SH-SY5Y (cell line): ENCODE data around the gene COL27A1.

Source experiments
- GATA2 ChIP-seq: IDR thresholded peaks from 2 replicates; pipeline ENCODE4 v1.6.1; 2011; ENCODE audit warnings: mild to moderate bottlenecking, low read depth, low read length
- GATA3 ChIP-seq: IDR thresholded peaks from 2 replicates; pipeline ENCODE4 v1.6.1; 2011; ENCODE audit warnings: low read depth, mild to moderate bottlenecking, low read length, moderate library complexity

Gene COL27A1

GRCh38 chr9:114278881-114279570 lies 123.7 kb downstream of the COL27A1 start:
- TF ChIP-seq GATA2 (no peak), GATA3 (no peak)

DNA sequence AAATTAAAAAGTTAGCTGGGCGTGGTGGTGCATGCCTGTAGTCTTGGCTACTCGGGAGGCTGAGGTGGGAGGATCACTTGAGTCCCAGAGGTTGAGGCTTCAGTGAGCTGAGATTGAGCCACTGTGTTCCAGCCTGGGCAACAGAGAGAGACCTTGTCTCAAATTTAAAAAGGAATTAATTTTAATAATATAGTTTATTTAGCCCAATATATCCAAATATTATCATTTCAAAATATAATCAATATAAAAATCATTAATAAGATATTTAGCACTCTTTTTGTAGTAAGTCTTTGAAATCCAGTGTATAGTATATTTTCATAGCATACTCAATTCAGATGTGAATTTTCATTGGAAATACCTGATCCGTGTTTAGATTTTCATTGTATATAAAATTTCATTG lies 124.4 kb downstream of the COL27A1 start:
- TF ChIP-seq GATA3 (no peak), GATA2 (no peak)

GRCh38 chr9:114280636-114281472 lies 125.5 kb downstream of the COL27A1 start:
- TF ChIP-seq GATA3 (no peak), GATA2 (no peak)

GRCh38 chr9:114281473-114282103 lies 126.3 kb downstream of the COL27A1 start:
- TF ChIP-seq GATA3 = no peak
- peak; percentile 75 for TF ChIP-seq GATA2

GRCh38 chr9:114282104-114282485 lies 126.8 kb downstream of the COL27A1 start:
- TF ChIP-seq GATA3 (no peak), GATA2 (no peak)

GRCh38 chr9:114282507-114282906 lies 127.2 kb downstream of the COL27A1 start:
- TF ChIP-seq GATA2 (no peak), GATA3 (no peak)

- TF ChIP-seq GATA3 (no peak), GATA2 (no peak)
Observed at GRCh38 chr9:114282926-114283325, 127.6 kb downstream of the COL27A1 start.

DNA sequence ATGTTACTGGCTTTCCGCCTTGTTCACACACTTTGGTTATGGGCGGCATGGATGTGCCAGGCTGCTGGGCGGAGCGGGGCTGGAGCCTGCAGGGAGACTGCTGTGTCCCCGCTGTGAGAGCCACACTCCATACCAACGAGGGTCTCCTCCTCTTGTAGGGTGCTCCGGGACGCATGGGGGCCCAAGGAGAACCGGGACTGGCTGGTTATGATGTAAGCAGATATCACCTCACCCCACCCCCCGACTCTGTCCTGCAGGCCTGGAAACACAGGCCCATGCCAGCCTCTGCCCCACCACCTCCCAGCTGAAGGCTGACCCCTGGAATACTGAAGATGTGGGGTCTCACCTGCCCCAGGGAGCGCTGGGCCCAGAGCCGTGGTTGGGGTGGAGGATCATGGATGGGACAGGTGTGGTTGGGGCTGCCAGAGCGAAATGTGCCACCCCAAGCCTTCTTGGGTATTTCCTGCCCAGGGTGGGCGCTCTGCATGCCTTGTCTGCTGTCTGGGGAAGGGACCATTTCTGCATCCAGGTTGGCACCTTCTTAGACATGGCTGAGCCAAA lies 128.3 kb downstream of the COL27A1 start:
- TF ChIP-seq GATA3 (no peak), GATA2 (no peak)

DNA sequence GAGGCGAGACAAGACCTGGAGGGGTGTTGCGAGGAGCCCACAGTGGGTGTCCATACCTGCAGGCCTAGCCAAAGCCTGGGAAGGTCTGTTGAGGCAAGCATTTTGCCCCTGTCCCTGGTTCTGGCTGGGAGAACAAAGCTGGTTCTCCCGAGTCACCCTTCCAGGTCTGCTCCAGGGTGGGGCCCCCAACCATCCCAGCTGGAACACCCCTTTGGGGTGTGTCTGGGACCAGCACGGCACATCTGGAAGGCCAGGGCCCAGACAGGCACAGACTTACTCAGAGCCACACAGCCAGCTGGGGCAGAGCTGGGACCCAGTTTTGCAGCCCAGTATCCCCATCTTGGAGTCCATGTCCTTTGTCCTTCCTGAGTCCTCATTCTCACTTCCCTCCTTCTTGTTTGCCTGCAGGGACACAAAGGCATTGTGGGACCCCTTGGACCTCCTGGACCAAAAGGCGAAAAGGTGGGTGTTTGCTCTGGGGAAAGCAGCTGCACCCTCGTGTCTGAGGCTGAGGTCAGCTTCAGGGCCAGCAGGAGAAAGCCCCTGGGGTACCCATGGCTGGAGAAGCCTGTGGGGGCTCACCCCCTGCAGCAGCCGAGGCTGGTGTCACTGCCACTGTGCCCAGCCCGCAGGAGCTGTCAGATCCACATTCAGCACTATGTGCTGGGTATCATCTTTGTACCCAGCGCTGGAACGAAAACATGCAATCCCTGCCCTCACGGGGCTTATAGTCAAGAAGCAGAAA lies 129.2 kb downstream of the COL27A1 start:
- TF ChIP-seq GATA3 (no peak), GATA2 (no peak)

DNA sequence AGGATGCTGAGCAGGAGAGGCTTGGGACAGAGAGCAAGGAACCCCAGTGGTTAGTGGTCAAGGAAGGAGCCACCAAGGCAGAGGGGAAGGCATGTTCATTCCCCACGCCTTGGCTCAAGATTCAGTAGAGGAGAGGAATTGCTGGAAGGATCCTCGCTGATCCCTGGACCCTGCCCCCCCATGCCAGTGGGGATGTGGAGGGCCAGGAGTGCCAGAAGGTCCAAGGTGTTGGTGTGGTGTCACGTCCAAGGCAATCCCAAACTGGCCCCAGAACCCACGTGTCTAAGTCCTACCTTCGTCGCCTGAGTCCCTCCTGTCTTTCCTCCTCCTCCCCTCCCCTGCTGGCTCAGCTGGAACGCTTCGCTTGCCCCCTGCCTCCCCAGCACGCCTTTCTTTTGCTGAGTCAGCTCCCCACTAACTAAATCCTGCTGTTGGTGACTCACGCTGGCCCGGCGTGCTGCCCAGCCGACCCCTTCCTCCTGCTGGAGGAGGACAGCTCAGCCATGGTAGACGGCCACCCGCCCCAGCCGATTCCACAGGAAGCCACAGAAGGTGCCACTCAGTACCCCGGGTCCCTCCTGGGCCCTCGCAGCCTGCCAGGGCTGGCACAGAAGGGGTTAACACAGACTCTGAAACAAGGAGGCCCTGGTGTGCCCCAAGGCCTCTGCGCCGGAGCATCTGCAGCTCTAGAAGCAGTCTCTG lies 130.0 kb downstream of the COL27A1 start:
- no peak for TF ChIP-seq GATA3
- no peak for TF ChIP-seq GATA2

DNA sequence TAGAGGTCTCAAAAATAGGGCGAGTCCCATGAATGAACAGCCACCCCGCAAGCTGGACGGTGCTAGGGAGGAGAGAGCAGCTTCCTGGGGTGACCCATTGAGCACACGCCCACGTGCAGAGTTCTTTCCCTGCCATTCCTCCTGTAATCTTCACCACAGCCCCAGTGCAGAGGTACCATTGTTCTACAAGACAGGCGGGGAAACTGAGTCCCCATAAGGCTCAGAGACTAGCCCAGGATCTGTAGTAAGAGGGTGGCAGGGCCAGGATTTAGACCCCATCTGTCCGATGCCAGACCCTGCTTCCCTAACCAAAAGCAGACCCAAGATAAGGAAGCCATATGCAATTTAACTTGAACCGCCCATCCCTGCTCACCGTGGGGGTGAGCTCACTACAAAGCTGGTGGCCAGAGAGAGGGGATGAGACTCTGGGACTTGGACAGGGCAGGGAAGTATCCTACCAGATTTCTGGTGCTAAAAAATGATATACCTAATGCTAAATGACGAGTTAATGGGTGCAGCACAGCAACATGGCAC lies 130.9 kb downstream of the COL27A1 start:
- TF ChIP-seq GATA3 (no peak), GATA2 (peak; percentile 75)

DNA sequence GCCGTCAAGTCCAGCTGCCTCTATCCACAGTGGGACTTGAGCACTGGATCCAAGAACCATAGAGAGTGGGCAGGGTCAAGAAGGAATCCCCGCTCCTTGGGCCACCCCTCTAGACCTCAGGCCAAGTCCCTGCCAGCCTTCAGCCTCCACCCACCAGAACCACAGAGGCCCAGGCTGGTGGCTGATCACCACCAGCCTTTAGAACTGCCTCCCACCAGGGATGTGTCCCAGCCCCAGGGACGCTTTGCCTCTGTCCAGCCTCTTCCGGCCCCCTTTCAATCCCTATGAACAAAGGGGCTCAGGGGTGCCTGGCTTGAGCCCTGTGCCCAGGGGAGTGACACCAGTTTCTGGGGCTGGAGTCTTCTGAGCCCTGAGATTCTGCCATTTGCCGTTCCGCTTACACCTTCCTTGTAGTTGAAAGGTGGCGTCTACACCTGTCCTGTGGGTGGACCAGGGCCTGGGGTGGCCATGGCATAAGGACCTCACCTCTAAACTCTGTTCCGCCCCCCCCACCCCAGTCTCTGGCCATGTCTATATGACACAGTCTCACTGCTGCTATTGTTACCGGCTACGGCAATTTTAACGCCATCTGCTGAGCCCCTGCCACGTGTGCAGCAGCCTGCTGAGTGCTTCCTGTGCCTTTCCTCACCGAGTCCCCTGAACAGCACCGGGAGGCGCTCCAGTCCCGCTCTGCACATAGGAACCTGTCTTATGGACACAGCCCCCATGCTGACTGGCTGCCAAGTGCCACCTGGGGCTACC lies 131.8 kb downstream of the COL27A1 start:
- TF ChIP-seq GATA2 = no peak
- no peak for TF ChIP-seq GATA3
